ENCODE measurements around the gene RTL9. TPM values are rescaled to one million over a fixed set of nuclear protein-coding genes. Genes with fewer than 3 reads are reported as not detected.

Gene RTL9
- total RNA-seq, 3 donors from 2014 or later (not counting 1 experiment from before 2014, with no cell fraction given): not detected

- TF ChIP-seq CTCF (IDR thresholded peaks at IDR 0.05): no peak
- WGBS (ENCODE audit: insufficient coverage): 88% methylated on average over 2 of the region's 2 CpGs
- intact Hi-C loops (cut with micrococcal nuclease): no loop called here
- Mint-ChIP-seq H3K4me1 (no peaks in the 10 kb centered on the region), H3K27me3 (ENCODE audit: low read depth in 2 of 2) (peaks cover 0 to 58% of the 10 kb centered on the region in 2 donors), H3K4me3 (no peak overlapping the region), H3K9me3 (no peaks in the 10 kb centered on the region), H3K36me3 (no peaks in the 10 kb centered on the region), H3K27ac (no peak overlapping the region)
- no peaks in the 10 kb centered on the region for H3K36me3 ChIP-seq (ENCODE audit: control insufficient read depth, insufficient read depth, low read length)
- ATAC-seq (no peak), DNase-seq (no peak)
- H3K4me3 ChIP-seq (ENCODE audit: low read length): no peak overlapping the region
- H3K27me3 ChIP-seq (ENCODE audit: control insufficient read depth, insufficient read depth, low read length): no peaks in the 10 kb centered on the region
- H3K27ac ChIP-seq (ENCODE audit: low read length): no peak overlapping the region
- no peaks in the 10 kb centered on the region for H3K4me1 ChIP-seq (ENCODE audit: control insufficient read depth, insufficient read depth, low read length)
- H3K9me3 ChIP-seq (ENCODE audit: control insufficient read depth, insufficient read depth, low read length): no peaks in the 10 kb centered on the region
These were observed 36.0 kb downstream of the RTL9 start for GRCh38 chrX:110394651-110395050.

GRCh38 chrX:110395877-110396276 lies 37.2 kb downstream of the RTL9 start:
- Histone ChIP-seq H3K4me3 (ENCODE audit: low read length) (no peak overlapping the region), H3K27me3 (ENCODE audit: control insufficient read depth, insufficient read depth, low read length) (no peaks in the 10 kb centered on the region), H3K36me3 (ENCODE audit: control insufficient read depth, insufficient read depth, low read length) (no peaks in the 10 kb centered on the region), H3K9me3 (ENCODE audit: control insufficient read depth, insufficient read depth, low read length) (no peaks in the 10 kb centered on the region), H3K4me1 (ENCODE audit: control insufficient read depth, insufficient read depth, low read length) (no peaks in the 10 kb centered on the region), H3K27ac (ENCODE audit: low read length) (no peak overlapping the region)
- Mint-ChIP-seq H3K36me3 (no peaks in the 10 kb centered on the region), H3K4me1 (no peaks in the 10 kb centered on the region), H3K27ac (no peak overlapping the region), H3K27me3 (ENCODE audit: low read depth in 2 of 2) (peaks cover 0 to 65% of the 10 kb centered on the region in 2 donors), H3K4me3 (no peak overlapping the region), H3K9me3 (no peaks in the 10 kb centered on the region)
- no CpG with 5 or more reads among the region's 1 CpG for WGBS (ENCODE audit: insufficient coverage)
- no peak for TF ChIP-seq CTCF (IDR thresholded peaks at IDR 0.05)
- DNase-seq (no peak), ATAC-seq (no peak)
- intact Hi-C loops (cut with micrococcal nuclease): no loop called here

DNA sequence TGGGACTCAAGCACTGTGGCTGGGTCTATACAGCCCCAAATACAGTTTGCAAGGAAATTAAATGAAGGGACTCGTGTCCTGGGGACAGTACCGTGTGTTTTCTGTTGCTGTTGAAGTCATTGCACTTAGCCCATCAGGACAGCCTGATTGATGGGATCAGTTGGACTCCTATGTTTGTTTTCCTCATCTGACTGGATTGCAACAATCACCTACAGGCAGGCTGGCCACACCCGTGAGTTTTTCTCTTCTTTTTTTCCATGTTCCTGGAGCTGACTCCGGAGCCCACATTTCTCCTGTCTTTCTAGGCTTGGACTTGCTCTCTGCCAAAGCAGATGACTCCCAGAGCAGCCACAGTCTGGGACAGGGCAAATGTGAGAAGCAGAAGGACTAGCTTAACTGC lies 38.1 kb downstream of the RTL9 start:
- no peak overlapping the region for H3K4me3 Mint-ChIP-seq
- intact Hi-C loops (cut with micrococcal nuclease): no loop called here

More for the DNA sequence above, 38.1 kb downstream of the RTL9 start:
- DNase-seq (no peak), ATAC-seq (no peak)
- no peak overlapping the region for H3K27ac Mint-ChIP-seq
- no peak overlapping the region for H3K4me3 ChIP-seq (ENCODE audit: low read length)
- no peaks in the 10 kb centered on the region for H3K9me3 Mint-ChIP-seq
- no peaks in the 10 kb centered on the region for H3K36me3 Mint-ChIP-seq
- no peaks in the 10 kb centered on the region for H3K36me3 ChIP-seq (ENCODE audit: control insufficient read depth, insufficient read depth, low read length)
- H3K27ac ChIP-seq (ENCODE audit: low read length): no peak overlapping the region
- H3K27me3 Mint-ChIP-seq (ENCODE audit: low read depth in 2 of 2): peaks cover 0 to 61% of the 10 kb centered on the region in 2 donors
- H3K27me3 ChIP-seq (ENCODE audit: control insufficient read depth, insufficient read depth, low read length): no peaks in the 10 kb centered on the region
- 84% methylated on average over 4 of the region's 4 CpGs for WGBS (ENCODE audit: insufficient coverage)
- no peaks in the 10 kb centered on the region for H3K4me1 Mint-ChIP-seq
- no peak for TF ChIP-seq CTCF (IDR thresholded peaks at IDR 0.05)
- no peaks in the 10 kb centered on the region for H3K9me3 ChIP-seq (ENCODE audit: control insufficient read depth, insufficient read depth, low read length)
- H3K4me1 ChIP-seq (ENCODE audit: control insufficient read depth, insufficient read depth, low read length): no peaks in the 10 kb centered on the region
